ENCODE results near the gene CASK.

CASK gene

DNA sequence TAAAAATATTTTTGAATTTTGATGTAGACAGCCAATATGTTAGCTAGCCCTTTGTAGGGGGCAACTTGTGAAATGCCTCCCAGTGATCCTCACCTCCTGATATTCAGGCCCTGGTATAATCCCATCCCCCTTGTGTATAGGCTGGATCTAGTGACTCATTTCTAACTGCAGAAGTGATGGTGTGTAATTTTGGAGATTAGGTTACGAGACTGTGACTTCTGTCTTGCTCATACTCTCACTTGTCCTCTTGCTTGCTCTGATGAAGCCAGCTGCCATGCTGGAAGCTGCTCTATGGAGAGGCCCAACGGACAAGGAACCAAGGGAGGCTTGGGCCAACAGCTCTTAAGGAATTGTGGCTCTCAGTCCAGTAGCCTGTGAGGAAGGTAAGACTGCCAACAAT lies 137.7 kb downstream of the CASK start:
- TF ChIP-seq, protein P1, sequence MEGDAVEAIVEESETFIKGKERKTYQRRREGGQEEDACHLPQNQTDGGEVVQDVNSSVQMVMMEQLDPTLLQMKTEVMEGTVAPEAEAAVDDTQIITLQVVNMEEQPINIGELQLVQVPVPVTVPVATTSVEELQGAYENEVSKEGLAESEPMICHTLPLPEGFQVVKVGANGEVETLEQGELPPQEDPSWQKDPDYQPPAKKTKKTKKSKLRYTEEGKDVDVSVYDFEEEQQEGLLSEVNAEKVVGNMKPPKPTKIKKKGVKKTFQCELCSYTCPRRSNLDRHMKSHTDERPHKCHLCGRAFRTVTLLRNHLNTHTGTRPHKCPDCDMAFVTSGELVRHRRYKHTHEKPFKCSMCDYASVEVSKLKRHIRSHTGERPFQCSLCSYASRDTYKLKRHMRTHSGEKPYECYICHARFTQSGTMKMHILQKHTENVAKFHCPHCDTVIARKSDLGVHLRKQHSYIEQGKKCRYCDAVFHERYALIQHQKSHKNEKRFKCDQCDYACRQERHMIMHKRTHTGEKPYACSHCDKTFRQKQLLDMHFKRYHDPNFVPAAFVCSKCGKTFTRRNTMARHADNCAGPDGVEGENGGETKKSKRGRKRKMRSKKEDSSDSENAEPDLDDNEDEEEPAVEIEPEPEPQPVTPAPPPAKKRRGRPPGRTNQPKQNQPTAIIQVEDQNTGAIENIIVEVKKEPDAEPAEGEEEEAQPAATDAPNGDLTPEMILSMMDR (conservative IDR thresholded peaks at IDR 0.05; ENCODE audit: low read depth, low read length) = no peak
- no peak for DNase-seq (ENCODE audit: low read depth)
- H3K4me3 ChIP-seq (ENCODE audit: low read depth, low read length) = no peak overlapping the region

DNA sequence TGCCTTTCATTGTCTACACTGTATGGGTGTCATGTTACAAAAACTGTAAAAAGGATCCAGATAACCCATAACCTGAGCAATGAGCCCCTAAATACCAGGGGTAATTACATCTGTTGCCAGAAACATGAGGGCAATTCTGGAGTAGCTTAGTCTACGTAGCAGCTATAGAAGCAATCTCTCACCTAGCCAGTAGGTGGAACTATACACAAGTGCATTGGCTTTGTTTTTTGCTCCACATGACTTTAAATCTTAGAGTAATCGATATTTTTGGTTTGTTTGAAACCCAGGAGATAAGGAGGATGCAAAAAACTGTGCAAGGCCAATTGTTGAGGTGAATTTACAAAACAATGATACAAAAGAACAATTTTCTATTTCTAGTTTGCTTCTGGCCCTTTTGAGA lies 141.9 kb downstream of the CASK start:
- TF ChIP-seq, protein P1 (conservative IDR thresholded peaks at IDR 0.05; ENCODE audit: low read depth, low read length) = peak; percentile 64
- peak; percentile 63 for DNase-seq (ENCODE audit: low read depth)
- no peak overlapping the region for H3K4me3 ChIP-seq (ENCODE audit: low read depth, low read length)

DNA sequence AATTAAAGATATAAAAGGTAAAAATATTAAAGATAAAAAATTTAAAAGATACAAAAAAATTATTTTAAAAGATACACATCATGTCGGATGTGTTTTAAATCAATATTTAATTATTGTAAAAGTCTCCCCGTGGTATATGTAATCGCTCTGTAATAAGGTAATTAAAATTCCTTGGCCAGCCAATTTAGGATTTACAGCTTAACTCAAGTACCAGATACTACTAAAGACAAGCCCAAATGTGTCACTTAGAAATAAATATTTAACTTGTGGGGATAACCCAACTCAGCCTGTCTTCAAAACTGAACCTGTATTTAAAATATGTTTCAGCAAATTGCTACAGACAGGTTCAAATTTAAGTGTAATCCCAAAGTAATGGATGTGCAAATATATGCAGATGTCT lies 143.4 kb downstream of the CASK start:
- DNase-seq (ENCODE audit: low read depth) = no peak
- no peak overlapping the region for H3K4me3 ChIP-seq (ENCODE audit: low read depth, low read length)
- TF ChIP-seq, protein P1 (conservative IDR thresholded peaks at IDR 0.05; ENCODE audit: low read depth, low read length) = no peak

DNA sequence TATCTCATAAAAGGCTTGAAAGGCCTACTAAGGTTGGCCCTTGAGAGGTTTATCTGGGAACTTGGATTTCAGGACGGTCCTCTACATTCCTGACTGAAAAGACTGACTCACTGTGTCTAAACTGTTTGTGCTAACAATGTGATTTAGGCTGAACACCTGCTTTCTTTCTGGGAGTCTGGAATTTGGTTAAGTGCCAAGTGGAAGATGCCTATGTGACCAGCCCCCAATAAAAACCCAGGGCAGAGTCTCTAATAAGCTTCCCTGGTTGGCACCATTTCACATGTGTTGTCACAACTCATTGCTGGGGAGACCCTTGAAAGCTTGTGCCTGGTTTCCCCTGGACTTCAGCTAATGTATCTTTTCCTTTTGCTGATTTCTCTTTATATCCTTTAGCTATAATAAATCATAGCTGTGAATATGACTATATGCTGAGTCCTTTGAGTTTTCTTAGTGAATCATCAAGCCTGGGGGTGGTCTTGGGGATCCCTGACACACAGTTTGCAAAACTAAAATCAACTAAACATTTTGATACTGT lies 144.3 kb downstream of the CASK start:
- H3K4me3 ChIP-seq (ENCODE audit: low read depth, low read length) = no peak overlapping the region
- peak; percentile 41 for DNase-seq (ENCODE audit: low read depth)
- TF ChIP-seq, protein P1 (conservative IDR thresholded peaks at IDR 0.05; ENCODE audit: low read depth, low read length) = no peak

DNA sequence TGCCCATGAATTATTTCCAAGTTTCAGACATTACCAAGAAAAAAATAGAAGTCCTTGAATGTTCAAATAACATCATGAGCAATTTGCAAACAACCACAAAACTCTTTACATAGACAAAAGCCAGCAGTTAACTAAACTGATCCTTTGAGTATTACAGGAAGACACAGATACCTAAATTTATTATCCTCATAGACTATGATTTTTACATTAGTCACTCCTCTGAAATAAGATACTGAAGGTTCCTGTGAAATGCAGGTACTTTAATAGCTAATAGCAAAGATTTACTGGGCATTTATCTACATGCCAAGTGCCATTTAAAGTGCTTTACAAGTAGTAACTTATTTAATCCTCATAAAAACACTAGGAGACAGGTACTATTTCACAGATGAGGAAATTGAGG lies 161.7 kb downstream of the CASK start:
- H3K4me3 ChIP-seq (ENCODE audit: low read depth, low read length) = no peak overlapping the region
- DNase-seq (ENCODE audit: low read depth) = no peak
- TF ChIP-seq, protein P1 (conservative IDR thresholded peaks at IDR 0.05; ENCODE audit: low read depth, low read length) = no peak

DNA sequence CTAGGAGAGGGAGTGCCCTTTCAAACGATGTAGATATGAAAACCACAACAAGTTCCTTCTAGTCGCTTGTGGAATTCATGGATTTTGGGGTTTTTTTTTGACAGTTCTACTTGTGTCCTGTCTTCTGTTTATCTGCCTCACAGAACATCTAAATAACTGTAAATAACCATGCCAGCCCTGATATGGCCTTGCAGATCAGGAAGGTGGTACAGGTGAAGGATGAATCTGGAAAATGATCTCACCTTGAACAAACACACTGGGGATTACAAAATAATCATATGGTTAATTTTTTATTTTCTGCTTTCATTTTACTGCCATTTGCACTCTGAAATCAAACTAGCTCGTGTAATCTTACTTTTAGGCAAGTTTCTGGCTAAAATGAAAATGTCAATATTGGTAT lies 162.2 kb downstream of the CASK start:
- no peak overlapping the region for H3K4me3 ChIP-seq (ENCODE audit: low read depth, low read length)
- DNase-seq (ENCODE audit: low read depth) = no peak
- TF ChIP-seq, protein P1 (conservative IDR thresholded peaks at IDR 0.05; ENCODE audit: low read depth, low read length) = no peak

DNA sequence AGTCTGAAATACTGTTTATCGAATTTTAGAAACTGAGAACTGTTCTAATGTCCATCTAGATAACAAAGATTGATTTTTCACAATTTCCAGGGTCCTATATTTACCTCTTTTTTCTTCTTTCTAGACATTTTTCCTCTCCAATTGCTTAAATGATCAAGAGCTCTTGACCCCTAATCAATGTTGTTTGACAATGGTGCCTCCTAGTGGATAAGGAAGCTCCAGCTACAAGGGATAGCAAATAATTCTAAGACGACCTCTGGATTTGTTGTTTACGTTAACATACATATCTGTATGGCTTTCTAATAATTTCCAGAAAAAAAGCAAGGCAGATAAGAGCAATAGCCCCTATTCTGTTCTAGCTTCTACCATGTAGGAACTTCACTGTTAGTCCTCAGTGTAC lies 163.5 kb downstream of the CASK start:
- TF ChIP-seq, protein P1 (conservative IDR thresholded peaks at IDR 0.05; ENCODE audit: low read depth, low read length) = peak; percentile 68
- DNase-seq (ENCODE audit: low read depth) = peak; percentile 70
- H3K4me3 ChIP-seq (ENCODE audit: low read depth, low read length) = no peak overlapping the region
